Measurements from ENCODE around the gene SND1. TPM values are rescaled to one million over a fixed set of nuclear protein-coding genes. Genes with fewer than 3 reads are reported as not detected.

Gene SND1
- total RNA-seq, 1 experiment from 2014 or later = 223 TPM

DNA sequence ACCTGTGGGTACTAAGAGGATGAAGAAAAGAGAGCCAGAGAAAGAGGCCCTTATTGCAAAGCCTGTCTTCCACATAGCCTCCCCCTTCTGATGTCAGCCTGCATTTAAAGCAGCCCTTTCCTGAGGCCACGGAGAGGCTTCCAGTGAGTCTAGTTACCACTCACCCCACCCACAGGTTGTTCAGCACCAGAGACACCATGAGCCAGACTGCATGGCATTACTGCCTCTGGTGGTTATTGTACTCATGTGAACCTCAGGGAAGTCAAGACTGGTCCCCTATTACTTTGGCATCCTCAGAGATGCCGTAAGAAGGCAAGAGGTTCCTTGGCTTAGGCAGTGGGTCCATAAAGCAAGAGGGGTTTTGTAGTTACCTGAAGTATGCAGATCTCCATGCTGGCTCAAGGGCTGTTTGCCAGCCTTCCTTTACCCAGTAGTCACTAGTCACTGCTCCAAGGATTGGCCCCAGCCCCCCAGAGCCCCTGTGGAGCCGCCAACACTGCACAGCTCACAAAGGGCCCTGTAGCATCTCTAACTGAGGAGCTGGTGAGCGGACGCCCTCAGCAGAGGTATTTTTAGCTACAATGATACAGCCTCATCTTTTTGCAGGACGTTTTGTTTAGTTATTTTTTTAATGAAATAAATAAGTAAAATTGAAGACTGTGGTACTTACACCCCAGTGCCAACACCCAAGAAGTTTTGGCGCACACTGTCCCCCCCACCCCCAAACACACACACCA lies 358.6 kb downstream of the SND1 start:
- no peak for DNase-seq (ENCODE audit: low read depth)

DNA sequence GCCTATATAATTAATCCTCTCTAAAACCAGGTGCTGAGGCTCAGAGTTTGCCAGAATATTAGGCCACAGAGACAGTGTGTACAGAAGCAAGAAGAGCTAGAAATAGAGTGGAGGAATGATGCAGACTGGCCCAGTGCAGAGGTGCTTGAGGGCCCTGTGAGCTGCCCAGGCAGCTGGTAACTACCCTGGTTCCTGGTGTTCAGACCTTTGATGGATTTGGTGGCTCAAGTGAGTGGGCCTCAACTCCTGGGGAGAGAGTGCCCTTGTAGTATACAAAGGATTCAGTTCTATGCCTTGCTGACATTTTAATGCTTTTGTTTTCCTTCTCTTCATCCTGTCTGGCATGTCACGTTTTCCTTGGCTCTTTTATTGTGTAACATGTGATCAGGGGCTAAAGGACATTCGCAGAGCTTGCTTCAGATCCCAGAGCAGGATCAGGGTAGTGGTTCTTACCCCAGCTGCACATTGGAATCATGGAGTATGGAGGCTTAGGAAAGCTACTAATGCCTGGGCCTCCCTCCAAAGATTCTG lies 359.2 kb downstream of the SND1 start:
- no peak for DNase-seq (ENCODE audit: low read depth)

DNA sequence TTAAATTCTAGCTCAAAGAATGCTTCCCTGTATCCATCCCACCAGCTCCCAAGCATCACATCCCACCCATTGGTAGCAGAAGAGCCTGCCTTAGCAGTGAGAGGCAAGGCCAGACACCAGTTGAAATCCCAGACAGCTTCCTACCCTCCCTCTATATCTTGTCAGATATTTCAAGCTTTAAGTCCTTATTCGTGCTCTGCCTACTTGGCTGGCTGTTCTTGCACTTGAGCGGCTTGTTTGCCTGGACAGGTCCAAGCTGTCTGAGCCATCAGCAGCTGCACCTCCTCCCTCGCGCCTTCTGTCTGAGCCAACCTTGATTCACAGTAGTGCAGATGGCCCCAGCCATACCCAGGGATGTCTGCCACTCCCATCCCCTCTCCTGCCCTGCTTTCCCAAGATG lies 362.8 kb downstream of the SND1 start:
- no peak for DNase-seq (ENCODE audit: low read depth)

DNA sequence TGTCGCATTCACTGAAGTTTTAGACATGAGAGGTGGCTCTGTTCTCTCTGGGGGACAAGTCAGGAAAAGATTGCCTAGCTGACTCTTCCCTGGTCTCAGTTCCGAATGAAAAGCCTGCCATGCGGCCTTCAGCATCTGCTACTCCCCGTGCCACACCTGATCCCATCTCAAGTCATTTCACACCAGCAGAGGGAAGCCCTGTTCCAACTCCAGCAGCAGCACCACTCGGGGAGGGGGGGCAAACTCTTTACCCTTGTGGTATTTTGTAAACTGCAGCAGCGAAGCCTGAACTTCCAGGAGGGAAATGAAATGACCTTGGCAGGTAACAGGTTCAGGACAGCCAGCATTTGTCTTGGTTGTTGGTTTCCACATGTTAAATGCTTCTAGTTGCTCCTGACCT lies 365.5 kb downstream of the SND1 start:
- no peak for DNase-seq (ENCODE audit: low read depth)

DNA sequence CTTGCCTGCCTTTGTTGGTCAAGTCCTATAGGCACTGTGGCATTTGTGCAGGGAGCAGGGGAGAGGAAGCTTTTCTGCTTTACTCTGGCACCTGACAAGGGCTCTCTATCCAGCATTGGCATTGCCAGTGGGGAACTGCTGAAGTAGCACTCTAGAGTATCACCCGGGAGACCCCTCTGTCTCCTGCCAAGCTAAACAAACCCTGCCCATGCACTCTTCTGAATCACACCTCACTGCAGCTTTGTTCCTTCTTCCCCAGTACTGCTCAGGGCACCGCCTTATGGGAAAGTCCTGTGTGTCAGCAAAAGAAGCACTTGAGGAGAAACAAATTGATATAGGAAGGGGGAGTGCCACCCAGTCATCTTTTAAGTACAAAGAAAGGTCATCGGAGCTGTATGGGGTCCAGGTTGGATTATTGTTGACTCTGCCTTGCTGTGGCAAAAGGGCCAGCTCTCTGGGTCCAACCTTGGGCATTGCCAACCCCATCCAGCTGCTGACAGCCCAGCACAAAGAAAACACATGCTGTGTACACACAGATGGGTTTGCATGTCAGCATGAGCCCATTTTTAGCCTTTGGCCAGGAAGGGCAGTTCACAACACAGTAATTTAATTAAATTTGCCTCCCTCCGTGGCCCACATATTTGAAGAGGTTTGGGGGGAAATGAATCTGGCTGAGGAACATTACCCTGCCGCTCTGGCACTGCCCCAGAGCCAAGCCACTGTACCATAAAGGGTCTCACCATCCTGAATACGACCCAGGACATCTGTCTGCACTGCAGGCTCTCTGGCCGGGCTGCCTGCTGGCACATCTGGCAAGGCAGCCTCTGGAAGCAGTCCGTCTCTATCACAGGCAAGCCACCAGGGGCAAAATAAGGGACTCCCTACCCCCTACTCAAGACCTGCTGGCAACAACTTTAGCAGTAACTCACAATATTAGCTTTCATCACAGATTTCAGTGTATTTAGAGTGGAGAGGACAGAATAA lies 366.2 kb downstream of the SND1 start:
- DNase-seq (ENCODE audit: low read depth) = no peak

DNA sequence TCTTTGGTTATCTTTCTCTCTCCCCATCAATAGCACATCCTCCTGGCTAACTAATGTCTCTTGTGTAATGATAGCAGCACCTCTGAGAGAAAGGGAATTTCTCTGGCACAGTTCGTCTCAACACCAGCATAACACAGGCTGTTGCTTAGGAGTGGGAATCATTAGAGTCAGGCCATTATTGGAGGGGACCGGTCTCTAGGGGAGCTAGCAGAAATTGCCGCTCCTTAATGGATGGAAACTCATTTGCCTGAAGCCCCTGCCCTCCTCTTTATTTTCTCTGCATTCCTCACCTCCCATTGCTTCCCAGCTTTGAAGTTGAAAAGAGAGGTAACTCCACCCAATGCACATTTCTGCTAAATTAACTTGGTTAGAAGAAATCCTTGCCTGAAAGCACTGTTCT lies 367.3 kb downstream of the SND1 start:
- no peak for DNase-seq (ENCODE audit: low read depth)

- no peak for DNase-seq (ENCODE audit: low read depth)
Observed at GRCh38 chr7:128020159-128020558, 368.2 kb downstream of the SND1 start.

DNA sequence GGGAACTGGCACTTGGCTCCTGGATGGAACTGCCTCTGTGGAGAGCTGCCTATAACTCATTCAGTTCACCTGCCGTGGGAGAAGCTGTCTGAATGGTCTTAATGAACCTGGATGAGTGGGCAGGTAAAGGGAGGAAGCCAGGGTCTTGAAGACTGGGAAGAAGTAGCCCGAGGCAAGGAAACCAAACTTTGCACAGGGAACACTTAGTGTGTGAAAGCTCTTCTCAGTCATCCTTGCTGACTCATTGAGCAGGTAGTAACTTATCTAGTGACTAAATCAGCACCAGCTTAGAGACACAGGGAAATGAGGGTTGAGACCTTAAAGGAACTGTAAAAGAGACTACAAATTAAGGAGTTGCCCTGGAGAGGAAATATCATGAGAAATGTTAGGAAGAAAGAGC lies 369.4 kb downstream of the SND1 start:
- peak; percentile 33 for DNase-seq (ENCODE audit: low read depth)

- DNase-seq (ENCODE audit: low read depth) = peak; percentile 88
Observed at GRCh38 chr7:128022631-128023532, 370.9 kb downstream of the SND1 start.

DNA sequence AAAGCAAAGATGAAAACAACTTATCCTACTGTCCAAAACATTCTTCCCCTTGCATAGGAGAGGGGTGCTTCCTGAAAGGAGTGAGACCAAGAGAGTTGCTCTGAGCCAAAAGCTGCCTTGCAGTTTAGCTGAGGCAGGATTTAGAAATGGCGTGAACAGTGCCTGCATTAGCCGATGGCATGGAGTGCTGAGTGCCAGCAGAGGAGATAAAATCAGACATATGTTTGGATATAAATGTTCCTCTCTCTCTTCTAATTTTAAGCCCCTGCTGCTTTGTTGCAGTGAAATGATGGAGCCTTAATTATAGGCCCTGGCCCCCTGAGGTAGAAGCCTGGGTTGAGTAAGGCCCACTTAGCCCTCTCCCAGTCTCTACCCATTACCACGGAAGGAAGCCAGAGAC lies 372.2 kb downstream of the SND1 start:
- DNase-seq (ENCODE audit: low read depth) = no peak

GRCh38 chr7:128025380-128025779 lies 373.4 kb downstream of the SND1 start:
- peak; percentile 43 for DNase-seq (ENCODE audit: low read depth)

GRCh38 chr7:128025819-128026218 lies 373.8 kb downstream of the SND1 start:
- DNase-seq (ENCODE audit: low read depth) = peak; percentile 22

DNA sequence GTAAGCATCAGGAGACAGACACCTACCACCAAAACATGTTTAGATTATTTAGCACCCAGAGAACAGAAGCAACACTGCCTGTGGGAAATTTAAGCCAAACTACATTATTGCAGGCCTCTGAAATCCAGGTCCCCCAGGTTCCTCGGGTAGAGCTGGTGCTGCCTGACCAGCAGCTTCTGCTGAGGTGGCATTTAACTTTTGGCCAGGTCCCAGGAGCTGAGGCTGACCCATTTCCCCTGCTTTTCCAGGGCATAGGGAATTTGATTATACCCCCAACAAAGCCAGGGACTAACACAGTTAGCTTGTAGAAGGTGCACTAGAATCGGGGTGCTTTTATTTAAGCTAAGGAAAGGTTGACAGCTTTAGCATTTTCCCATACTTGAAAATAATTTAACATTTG lies 374.6 kb downstream of the SND1 start:
- no peak for DNase-seq (ENCODE audit: low read depth)

- peak; percentile 87 for DNase-seq (ENCODE audit: low read depth)
Observed at GRCh38 chr7:128027485-128027980, 375.5 kb downstream of the SND1 start.

DNA sequence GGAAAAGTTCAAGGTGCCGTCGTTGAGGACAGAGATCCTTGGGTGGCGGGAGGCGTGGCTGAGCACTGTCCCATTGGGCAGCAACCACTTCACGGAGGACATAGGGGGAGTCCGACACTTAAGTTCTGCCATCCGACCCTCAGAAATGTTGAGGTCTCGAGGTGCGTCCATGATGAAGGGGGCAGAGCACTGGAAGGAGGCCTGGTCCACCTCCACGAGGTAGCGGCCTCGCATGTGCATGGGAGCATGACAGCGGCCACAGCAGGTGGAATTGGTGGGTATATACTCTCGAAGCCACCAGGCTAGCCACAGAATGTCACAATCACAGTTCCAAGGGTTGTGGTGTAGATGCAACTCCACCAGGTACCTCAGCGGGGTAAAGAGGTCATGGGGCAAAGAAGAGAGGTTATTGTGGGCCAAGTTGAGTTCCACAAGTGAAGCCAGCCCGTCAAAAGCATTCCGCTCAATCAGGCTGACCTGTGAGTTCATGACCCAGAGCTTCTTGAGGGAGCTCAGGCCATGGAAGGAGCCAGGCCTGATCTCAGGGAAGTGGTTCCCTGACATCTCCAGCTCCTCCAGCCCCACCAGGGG lies 377.5 kb downstream of the SND1 start:
- DNase-seq (ENCODE audit: low read depth) = no peak

GRCh38 chr7:128030263-128030653 lies 378.3 kb downstream of the SND1 start:
- no peak for DNase-seq (ENCODE audit: low read depth)

DNA sequence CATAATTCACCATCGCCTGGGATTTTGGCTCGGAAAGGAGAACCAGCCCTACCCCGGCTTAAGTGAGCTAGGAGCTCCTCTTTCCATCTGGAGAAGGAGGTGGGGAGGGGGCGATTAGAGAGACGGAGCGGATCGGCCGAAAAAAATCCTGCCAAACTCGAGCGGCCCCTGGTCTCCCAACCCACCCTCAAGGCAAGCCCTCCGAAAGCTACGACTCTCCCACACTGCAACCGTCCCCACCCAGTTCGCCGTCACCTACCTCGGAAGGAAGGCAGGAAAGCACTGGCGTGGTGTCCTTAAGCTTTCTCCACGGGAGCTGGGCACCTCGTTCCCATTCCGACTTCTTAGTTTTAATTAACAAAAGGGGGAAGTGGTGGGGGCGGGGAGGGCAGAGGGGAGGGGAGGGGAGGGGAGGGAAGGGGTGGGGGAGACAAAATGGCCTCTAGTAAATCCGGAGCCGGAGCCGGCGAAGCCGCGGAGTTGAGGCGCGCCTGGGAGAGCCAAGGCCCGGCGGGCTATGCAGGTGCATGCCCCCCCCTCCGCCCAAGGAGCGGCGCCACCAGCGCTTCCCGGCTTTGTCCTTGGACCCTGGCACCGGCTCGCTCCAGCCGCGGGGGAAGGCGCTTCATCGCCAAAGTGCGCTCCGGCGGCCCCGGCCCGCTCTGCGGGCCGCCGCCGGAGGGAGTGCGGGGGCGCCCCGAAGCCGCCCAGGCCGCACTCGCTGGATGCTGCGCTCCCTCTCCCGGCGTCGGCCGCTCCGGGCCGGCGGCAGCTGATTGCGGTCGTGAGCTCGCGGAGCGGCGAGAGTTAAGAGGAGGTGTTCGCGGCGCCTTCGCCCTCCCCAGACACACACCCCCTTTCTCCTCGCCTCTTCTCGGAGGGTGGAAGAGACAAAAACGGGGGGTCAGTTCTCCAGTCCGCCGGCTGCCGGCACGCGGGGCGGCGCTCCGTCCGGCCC lies 378.9 kb downstream of the SND1 start, which contains the start of gene LRRC4:
Gene LRRC4 (minus strand): TSS at position 784 of the 958 bp plus-strand sequence. CDS start 797 bp downstream, outside the sequence.
- DNase-seq (ENCODE audit: low read depth) = peak; percentile 59

- DNase-seq (ENCODE audit: low read depth) = peak; percentile 93
Observed at GRCh38 chr7:128031901-128032604, 380.1 kb downstream of the SND1 start.

All from LHCN-M2 (cell line).